Skin of body (tissue), 2 donors: Measurements from ENCODE around the gene LINC01488. TPM values are rescaled to one million over a fixed set of nuclear protein-coding genes. Genes with fewer than 3 reads are reported as not detected.

Source experiments
- DNase-seq: peaks from one replicate; lab custom pipeline; 2025; lab: John Stamatoyannopoulos, UW
- total RNA-seq: library from RNA; depleted of rRNA; stranded (reverse); fragments of >200 nt; gene quantifications from one replicate; pipeline ENCODE4 v1.2.3, GENCODE V29; 2014

The LINC01488 gene
- total RNA-seq, 1 donor from 2014 or later = not detected

GRCh38 chr11:69491071-69492031 is 9.9 kb downstream of the LINC01488 start:
- DNase-seq = no peak

DNA sequence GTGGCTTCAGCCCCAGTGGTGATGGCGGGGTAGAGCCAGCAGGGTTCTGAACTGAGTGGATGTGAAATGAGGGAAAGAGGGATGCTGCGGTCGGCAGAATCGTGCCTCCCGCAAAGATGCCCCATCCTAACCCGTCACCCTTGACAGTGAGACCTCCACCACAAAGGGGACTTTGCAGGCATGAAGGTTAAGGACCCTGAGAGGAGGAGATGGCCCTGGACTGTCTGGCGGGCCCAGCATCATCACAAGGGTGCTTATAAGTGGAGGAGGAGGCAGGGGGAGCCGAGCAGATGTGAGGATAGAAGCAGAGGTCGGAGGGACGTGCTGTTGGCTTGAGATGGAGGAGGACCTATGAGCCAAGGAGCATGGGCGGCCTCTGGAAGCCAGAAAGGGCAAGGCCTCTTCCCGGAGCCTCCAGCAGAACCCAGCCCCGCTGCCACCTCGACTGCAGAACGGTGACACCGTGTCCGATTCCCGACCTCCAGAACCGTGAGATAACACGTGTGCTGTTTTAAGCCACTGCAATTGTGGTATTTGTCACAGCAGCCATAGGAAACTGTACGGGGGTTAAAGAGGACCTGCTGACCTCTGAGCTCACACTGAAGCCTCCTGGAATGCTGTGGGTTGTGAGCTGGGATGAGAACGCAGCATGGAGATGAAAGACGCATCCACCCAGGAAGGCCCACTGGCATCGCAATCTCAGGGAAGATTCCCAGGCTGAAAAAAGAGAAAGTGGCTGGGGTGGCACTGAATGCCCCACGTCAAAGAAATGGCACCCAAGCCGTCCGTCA is 10.9 kb downstream of the LINC01488 start:
- DNase-seq = no peak

- no peak for DNase-seq
Measured at GRCh38 chr11:69493931-69494821, 12.7 kb downstream of the LINC01488 start.

DNA sequence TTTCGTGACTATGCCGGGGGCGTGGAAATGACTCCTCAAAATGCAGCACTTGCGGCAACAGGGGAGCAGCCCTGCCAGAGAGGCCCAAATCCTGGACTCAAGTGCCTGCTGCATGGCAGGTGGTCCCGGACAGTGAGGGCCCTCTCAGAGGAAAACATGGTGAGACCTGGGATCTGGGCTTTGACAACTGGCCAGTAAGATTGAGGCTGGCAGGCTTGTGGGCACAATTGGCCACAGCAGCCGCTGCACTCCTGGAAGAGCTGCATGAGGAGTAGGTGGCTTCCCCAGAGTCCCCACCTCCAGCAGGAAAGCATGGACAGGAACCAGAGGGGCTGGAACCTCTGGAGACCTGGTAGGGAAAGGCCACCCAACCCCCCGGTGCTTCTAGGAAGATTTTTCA is 13.4 kb downstream of the LINC01488 start:
- DNase-seq = no peak

- no peak for DNase-seq
Measured at GRCh38 chr11:69495441-69496201, 14.2 kb downstream of the LINC01488 start.

GRCh38 chr11:69496202-69496557 is 14.7 kb downstream of the LINC01488 start:
- DNase-seq = no peak

DNA sequence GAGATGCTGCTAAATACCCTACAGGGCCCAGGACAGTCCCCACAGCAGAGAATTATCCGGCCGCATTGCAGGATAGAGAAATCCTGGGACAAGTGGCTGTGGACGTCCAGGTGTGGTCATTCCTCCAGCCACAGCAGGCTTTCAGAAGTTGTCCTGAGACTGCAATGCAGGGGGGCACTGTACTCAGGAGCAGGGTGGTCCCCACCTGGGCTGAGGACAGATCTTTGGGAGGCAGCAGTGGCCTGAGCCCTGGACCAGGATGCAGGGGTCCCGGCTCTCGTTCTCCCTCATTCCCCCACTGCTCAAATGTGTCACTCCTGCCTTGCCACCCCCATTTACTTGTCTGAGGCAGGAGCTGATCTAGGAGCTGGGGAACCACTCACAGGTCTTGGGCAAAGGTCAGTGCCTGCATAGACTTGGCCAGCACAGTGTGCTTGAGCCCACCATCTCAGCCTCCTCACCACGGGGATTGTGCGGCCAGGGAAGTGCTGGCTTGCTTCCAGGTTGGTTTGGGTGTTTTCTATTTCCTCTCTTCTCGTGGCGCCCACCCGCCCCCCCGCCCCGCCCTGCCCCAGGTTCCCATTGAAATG is 15.3 kb downstream of the LINC01488 start:
- no peak for DNase-seq

GRCh38 chr11:69497221-69497787 is 15.8 kb downstream of the LINC01488 start:
- peak; percentile 64 for DNase-seq

- DNase-seq = peak; percentile 44
Measured at GRCh38 chr11:69498614-69499175, 17.2 kb downstream of the LINC01488 start.

- no peak for DNase-seq
Measured at GRCh38 chr11:69499186-69499917, 17.9 kb downstream of the LINC01488 start.

DNA sequence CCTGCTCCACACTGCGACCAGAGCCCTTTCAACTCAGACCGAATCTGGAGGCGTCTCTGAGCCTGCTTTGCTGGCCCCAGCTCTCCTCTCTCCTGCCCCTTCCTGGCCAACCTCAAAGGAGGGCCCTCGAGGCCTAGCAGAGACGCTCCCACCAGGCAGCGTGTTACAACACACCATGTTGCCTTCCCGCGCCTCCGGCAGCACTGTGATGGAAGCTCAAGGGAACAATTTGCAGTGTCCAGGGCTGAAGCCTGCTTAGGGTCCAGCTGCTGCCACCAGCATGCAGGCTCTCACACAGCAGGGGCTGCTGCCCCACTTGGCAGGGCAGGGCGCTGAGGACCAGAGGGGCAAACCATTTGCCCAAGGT is 18.4 kb downstream of the LINC01488 start:
- no peak for DNase-seq

GRCh38 chr11:69500285-69501120 is 19.0 kb downstream of the LINC01488 start:
- no peak for DNase-seq

DNA sequence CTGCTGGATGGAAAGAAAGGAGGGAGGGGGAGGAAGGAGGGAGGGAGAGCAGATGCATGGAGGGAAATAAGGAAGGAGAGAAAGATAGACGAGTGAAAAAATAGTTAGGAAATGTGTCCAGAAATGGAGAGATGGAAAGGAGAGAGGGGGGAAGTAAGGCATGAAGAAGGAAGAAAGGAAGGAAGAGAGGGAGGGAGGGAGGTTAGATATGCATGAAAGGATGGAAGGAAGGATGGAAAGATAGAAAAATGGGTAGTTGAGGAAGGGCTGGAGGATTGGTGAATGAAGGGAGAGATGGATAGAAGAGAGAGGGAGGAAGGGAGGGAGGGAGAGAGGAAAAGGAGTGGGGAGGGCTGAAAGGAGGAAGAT is 19.6 kb downstream of the LINC01488 start:
- no peak for DNase-seq

DNA sequence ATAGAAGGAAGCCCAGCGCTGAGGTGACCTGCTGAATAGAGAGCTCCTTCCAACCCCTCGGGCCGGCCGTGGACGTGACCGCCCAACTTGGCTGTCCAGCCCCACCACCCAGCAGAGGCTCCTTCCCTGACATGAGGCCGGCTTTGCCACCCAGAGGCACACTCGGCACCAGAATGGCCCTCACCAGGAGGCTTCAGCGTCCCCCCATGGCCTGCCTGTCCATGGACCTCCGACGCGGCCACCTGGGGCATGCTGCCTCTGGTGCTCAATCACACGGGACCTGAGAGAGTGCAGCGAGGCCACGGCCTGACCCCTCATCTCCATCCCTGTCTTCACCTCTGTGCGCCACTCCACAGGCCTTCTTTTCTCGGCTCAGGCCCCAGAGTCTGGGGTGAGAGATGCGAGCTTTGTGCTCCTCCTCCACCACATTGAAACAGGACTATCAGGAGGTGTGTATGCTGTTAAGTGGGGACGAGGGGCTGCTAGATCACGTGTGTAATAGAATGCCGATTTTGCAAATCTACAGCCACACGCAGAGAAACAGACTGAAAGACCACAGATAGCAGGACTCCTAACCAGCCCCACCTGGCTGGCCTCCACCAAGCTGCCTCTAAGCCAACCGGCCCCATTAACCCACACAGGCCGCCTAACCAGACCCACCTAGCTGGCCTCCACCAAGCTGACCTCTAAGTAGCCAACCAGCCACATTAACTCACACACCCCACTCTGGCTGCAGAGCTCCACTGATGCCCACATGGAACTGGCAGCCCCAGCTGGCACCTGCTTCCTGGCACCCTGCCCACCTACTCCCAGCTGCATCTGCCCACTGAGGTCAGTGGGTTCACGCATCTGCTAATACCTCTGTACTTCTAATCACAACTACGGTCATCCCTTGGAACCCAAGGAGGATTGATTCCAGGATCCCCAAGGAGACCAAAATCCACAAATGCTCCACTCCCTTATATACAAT is 20.7 kb downstream of the LINC01488 start:
- DNase-seq = no peak

DNA sequence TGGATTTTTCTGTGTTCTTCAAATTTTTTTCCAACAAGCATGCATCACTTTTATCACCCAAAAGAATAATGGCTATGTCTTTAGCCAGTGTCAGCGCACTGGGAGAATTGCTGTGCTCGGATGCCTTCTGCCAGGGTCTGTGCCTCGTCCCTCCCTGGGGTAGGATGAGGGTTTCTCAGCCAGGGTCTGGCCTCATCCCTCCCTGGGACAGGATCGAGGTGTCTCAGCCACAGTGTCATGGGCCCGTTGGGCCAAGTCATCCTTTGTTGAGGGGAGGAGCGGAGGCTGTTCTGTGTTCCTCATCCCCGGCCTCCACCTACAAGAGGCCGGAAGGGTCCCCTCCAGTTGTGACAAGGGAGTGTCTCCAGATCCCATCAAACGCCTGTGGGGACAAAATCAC is 22.7 kb downstream of the LINC01488 start:
- DNase-seq = no peak

DNA sequence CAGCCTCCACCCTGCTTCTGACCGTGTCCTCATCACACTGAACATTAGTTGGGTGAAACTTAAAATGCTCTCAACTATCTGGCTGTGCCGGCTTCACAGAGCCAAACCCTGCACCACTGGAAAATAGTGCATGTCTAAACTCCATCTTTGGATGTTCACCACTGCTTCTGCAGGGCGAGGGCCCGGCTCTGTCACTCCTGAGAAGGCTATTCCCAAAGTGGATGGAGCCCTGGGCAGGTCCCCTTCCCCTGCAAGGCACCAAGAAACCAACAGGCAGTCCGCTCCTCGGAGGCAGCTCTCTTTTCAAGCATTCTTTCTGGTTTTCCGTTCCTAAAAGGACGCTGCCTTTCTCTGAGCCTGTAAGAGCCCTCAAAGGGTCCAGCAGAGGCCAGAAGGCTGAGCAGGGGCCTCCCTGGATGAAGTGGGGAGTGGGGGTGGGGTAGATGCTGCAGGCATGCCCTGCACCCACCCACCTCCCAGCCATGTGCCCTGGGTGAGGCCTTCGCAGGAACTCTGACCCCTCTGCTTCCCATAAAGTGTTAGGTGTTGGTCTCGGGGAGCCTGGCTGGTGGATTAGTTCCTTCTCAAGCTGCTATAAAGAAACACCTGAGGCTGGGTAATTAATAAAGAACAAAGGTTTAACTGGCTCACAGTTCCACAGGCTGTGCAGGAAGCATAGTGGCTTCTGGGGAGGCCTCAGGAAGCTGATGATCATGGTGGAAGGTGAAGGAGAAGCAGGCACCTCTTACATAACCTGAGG is 23.3 kb downstream of the LINC01488 start:
- no peak for DNase-seq
